H9 (cell line): Measurements from ENCODE around the gene ZBTB16. TPM values are rescaled to one million over a fixed set of nuclear protein-coding genes. Genes with fewer than 3 reads are reported as not detected.

Source experiments
- DNase-seq: peaks from one replicate; pipeline ENCODE4 v3.0.0-alpha.2; 2017
- H2AFZ ChIP-seq: one replicate; pipeline ENCODE4 v1.6.1; 2013; ENCODE audit warnings: mild to moderate bottlenecking, low read length, control low read depth, moderate library complexity
- H2AK5ac ChIP-seq: 2 replicates; pipeline ENCODE4 v1.6.1; 2013; ENCODE audit warnings: low read length, control low read depth, mixed read lengths; ENCODE audit not compliant: insufficient read length
- H2BK120ac ChIP-seq: one replicate; pipeline ENCODE4 v1.6.1; 2013; ENCODE audit warnings: low read depth, mild to moderate bottlenecking, low read length, control low read depth, inconsistent platforms; ENCODE audit not compliant: poor library complexity, severe bottlenecking
- H2BK12ac ChIP-seq: 2 replicates; pipeline ENCODE4 v1.6.1; 2013; ENCODE audit warnings: low read length, control low read depth, mixed read lengths, low read depth; ENCODE audit not compliant: insufficient read length
- H2BK15ac ChIP-seq: 2 replicates; pipeline ENCODE4 v1.6.1; 2013; ENCODE audit warnings: low read depth, low read length, control low read depth
- H2BK20ac ChIP-seq: one replicate; pipeline ENCODE4 v1.6.1; 2013; ENCODE audit warnings: low read depth, mild to moderate bottlenecking, low read length, control low read depth, inconsistent platforms; ENCODE audit not compliant: poor library complexity, severe bottlenecking
- H2BK5ac ChIP-seq: 2 replicates; pipeline ENCODE4 v1.6.1; 2013; ENCODE audit warnings: low read length, control low read depth, mixed read lengths; ENCODE audit not compliant: insufficient read length
- H3K14ac ChIP-seq: 2 replicates; pipeline ENCODE4 v1.6.1; 2013; ENCODE audit warnings: low read length, control low read depth; ENCODE audit not compliant: insufficient read depth
- H3K18ac ChIP-seq: 2 replicates; pipeline ENCODE4 v1.6.1; 2013; ENCODE audit warnings: low read depth, mild to moderate bottlenecking, mixed read lengths, low read length, control low read depth; ENCODE audit not compliant: insufficient read length
- H3K23ac ChIP-seq: 2 replicates; pipeline ENCODE4 v1.6.1; 2013; ENCODE audit warnings: low read length, control low read depth, mixed read lengths, low read depth; ENCODE audit not compliant: insufficient read length
- H3K23me2 ChIP-seq: 2 replicates; pipeline ENCODE4 v1.6.1; 2013; ENCODE audit warnings: low read depth, mild to moderate bottlenecking, mixed read lengths, low read length, control low read depth; ENCODE audit not compliant: insufficient read length, poor library complexity, severe bottlenecking
- H3K27ac ChIP-seq: 2 replicates; pipeline ENCODE4 v1.5.1; 2013; ENCODE audit warnings: low read length, control low read depth, mixed read lengths, low read depth; ENCODE audit not compliant: insufficient read length
- H3K27me3 ChIP-seq: 2 replicates; pipeline ENCODE4 v1.6.1; 2013; ENCODE audit warnings: low read length, control low read depth, inconsistent platforms; ENCODE audit not compliant: insufficient read depth
- H3K4ac ChIP-seq: 2 replicates; pipeline ENCODE4 v1.6.1; 2013; ENCODE audit warnings: low read depth, mild to moderate bottlenecking, control low read depth, inconsistent platforms, low read length, moderate library complexity
- H3K4me1 ChIP-seq: 2 replicates; pipeline ENCODE4 v1.6.1; 2013; ENCODE audit warnings: low read length, control low read depth, inconsistent platforms; ENCODE audit not compliant: insufficient read depth
- H3K4me2 ChIP-seq: 2 replicates; pipeline ENCODE4 v1.6.1; 2013; ENCODE audit warnings: low read length, control low read depth, mixed read lengths; ENCODE audit not compliant: insufficient read length, insufficient read depth
- H3K56ac ChIP-seq: 2 replicates; pipeline ENCODE4 v1.6.1; 2013; ENCODE audit warnings: low read depth, mild to moderate bottlenecking, mixed read lengths, low read length, control low read depth; ENCODE audit not compliant: insufficient read length
- H3K79me1 ChIP-seq: 2 replicates; pipeline ENCODE4 v1.6.1; 2013; ENCODE audit warnings: low read depth, mild to moderate bottlenecking, moderate library complexity, low read length, control low read depth, inconsistent platforms; ENCODE audit not compliant: insufficient read depth, poor library complexity, severe bottlenecking
- H3K79me2 ChIP-seq: 2 replicates; pipeline ENCODE4 v1.6.1; 2013; ENCODE audit warnings: low read length, control low read depth, inconsistent platforms; ENCODE audit not compliant: insufficient read depth
- H3K9ac ChIP-seq: 2 replicates; pipeline ENCODE4 v1.6.1; 2013; ENCODE audit warnings: low read length, control low read depth, mixed read lengths; ENCODE audit not compliant: insufficient read length; ENCODE audit errors: extremely low read depth
- H3K9me3 ChIP-seq: one replicate; pipeline ENCODE4 v1.6.1; 2013; ENCODE audit warnings: low read depth, low read length, inconsistent platforms; ENCODE audit not compliant: control insufficient read depth
- H3T11ph ChIP-seq: one replicate; pipeline ENCODE4 v1.6.1; 2013; ENCODE audit warnings: mild to moderate bottlenecking, low read length, control low read depth, inconsistent platforms
- H4K20me1 ChIP-seq: one replicate; pipeline ENCODE4 v1.6.1; 2013; ENCODE audit not compliant: control insufficient read depth, insufficient read length, insufficient read depth
- H4K5ac ChIP-seq: 2 replicates; pipeline ENCODE4 v1.6.1; 2013; ENCODE audit warnings: low read depth, mild to moderate bottlenecking, mixed read lengths, low read length, control low read depth; ENCODE audit not compliant: insufficient read length
- H4K8ac ChIP-seq: replicated peaks from 2 replicates; pipeline ENCODE4 v1.6.1; 2013; ENCODE audit warnings: low read length, control low read depth, mixed read lengths, low read depth; ENCODE audit not compliant: insufficient read length
- H4K91ac ChIP-seq: 2 replicates; pipeline ENCODE4 v1.6.1; 2013; ENCODE audit warnings: low read depth, mild to moderate bottlenecking, moderate library complexity, mixed read lengths, low read length, control low read depth; ENCODE audit not compliant: insufficient read length
- H3K27ac Mint-ChIP-seq, 3 experiments: 2 replicates in 2 of 3; 3 replicates in 1 of 3; pipeline ENCODE4 v1.8.0; 2020 to 2021; ENCODE audit warnings: mixed read lengths in 3 of 3, mild to moderate bottlenecking in 1 of 3, moderate library complexity in 1 of 3
- H3K27me3 Mint-ChIP-seq: 2 replicates; pipeline ENCODE4 v1.8.0; 2021; ENCODE audit warnings: low read depth, mild to moderate bottlenecking, moderate library complexity, mixed read lengths
- H3K36me3 Mint-ChIP-seq, 3 experiments: 2 replicates in 2 of 3; 3 replicates in 1 of 3; pipeline ENCODE4 v1.8.0; 2020 to 2021; ENCODE audit warnings: low read depth in 3 of 3, mixed read lengths in 3 of 3; ENCODE audit not compliant: insufficient read depth in 1 of 3
- H3K4me1 Mint-ChIP-seq, 2 experiments: 2 replicates each; pipeline ENCODE4 v1.8.0; 2020; ENCODE audit warnings: mixed read lengths in 2 of 2
- H3K4me3 Mint-ChIP-seq, 2 experiments: 2 replicates in 1 of 2; 3 replicates in 1 of 2; pipeline ENCODE4 v1.8.0; 2020 to 2021; ENCODE audit warnings: mild to moderate bottlenecking in 2 of 2, mixed read lengths in 2 of 2, moderate library complexity in 1 of 2
- H3K9me3 Mint-ChIP-seq, 2 experiments: 2 replicates in 1 of 2; 3 replicates in 1 of 2; pipeline ENCODE4 v1.8.0; 2020; ENCODE audit warnings: mild to moderate bottlenecking in 2 of 2, mixed read lengths in 2 of 2, moderate library complexity in 1 of 2
- CTCF ChIP-seq: fragments of 200-600 bp; sonication (generic); conservative IDR thresholded peaks from 3 replicates; pipeline ENCODE4 v1.8.0; 2021; ENCODE audit warnings: antibody characterized with exemption, mild to moderate bottlenecking
- WGBS: extraction: QIAGEN DNeasy Blood & Tissue Kit; methylation state at CpG from one replicate; pipeline ENCODE4 v1.1.7; 2013; ENCODE audit warnings: missing lambda C conversion rate, low lambda C conversion rate, mixed read lengths; ENCODE audit not compliant: insufficient read length; ENCODE audit errors: extremely low coverage; 5-methylcytosine and 5-hydroxymethylcytosine counted together
- total RNA-seq: library from RNA; stranded (reverse); gene quantifications from 2 replicates; pipeline ENCODE4 v1.2.1, GENCODE V29; 2021

Gene ZBTB16
- total RNA-seq, 1 experiment from 2014 or later = not detected

DNA sequence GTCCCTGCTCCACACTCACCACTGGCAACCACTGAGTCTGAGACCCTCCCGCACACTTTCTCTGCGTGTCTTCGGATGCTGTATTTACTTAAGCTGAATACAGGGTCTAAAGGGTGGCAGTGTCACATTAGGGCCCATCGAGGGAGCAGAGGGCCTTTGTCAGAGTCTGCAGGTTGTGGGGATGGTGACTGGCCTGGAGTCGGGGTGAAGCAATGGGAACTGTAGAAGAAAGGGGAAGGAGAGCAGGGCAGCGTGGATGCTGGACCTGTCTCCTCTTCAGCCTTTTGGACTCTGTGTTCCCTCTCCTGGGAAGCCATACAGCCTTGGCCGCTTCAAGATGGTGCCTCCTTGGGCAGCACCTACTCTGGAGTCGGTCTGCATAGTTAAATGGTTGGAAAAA is 61.1 kb downstream of the ZBTB16 start:
- H3K4me1 ChIP-seq = no peaks in the 10 kb centered on the region
- H3K4me3 Mint-ChIP-seq = no peak overlapping the region
- H3K4me1 Mint-ChIP-seq = peaks cover under 1% of the 10 kb centered on the region in 2 experiments; a peak in 3 of 4 replicates
- H3K79me2 ChIP-seq = no peaks in the 10 kb centered on the region
- no peaks in the 10 kb centered on the region for H3K79me1 ChIP-seq
- no peak overlapping the region for H2BK20ac ChIP-seq
- no peak overlapping the region for H4K8ac ChIP-seq
- no peaks in the 10 kb centered on the region for H4K20me1 ChIP-seq
- H3K4ac ChIP-seq = no peak overlapping the region
- H3K9me3 ChIP-seq = no peaks in the 10 kb centered on the region
- H4K91ac ChIP-seq = no peak overlapping the region
- no peaks in the 10 kb centered on the region for H3K23me2 ChIP-seq
- H3K27me3 Mint-ChIP-seq = peaks cover 28% of the 10 kb centered on the region
- H2BK5ac ChIP-seq = no peak overlapping the region
- no peak overlapping the region for H3K9ac ChIP-seq
- TF ChIP-seq CTCF = no peak
- H4K5ac ChIP-seq = no peak overlapping the region
- no peak overlapping the region for H3K4me2 ChIP-seq
- no peak overlapping the region for H3K27ac ChIP-seq
- H2BK12ac ChIP-seq = no peak overlapping the region
- H3K56ac ChIP-seq = no peak overlapping the region
- no peak overlapping the region for H3K27ac Mint-ChIP-seq
- H3K18ac ChIP-seq = no peak overlapping the region
- no peak overlapping the region for H3K14ac ChIP-seq
- WGBS = no CpG with 5 or more reads among the region's 8 CpGs
- H3K23ac ChIP-seq = no peak overlapping the region
- no peak overlapping the region for H3T11ph ChIP-seq
- no peak overlapping the region for H2BK15ac ChIP-seq
- no peaks in the 10 kb centered on the region; a peak in 1 of 5 replicates for H3K9me3 Mint-ChIP-seq
- no peak overlapping the region for H2BK120ac ChIP-seq
- H3K36me3 Mint-ChIP-seq = no peaks in the 10 kb centered on the region
- no peaks in the 10 kb centered on the region for H3K27me3 ChIP-seq
- no peak for DNase-seq
- H2AFZ ChIP-seq = no peak overlapping the region
- H2AK5ac ChIP-seq = no peak overlapping the region
